ENCODE data around the gene PRPF38A. TPM values are rescaled to one million over a fixed set of nuclear protein-coding genes. Genes with fewer than 3 reads are reported as not detected.
A peak's percentile ranks its signal among the peaks of the same experiment; 100 is the strongest.
"Not testable (repeated sequence)": the region's sequence is repeated elsewhere in the genome, so short reads cannot be mapped to it uniquely, and the experiment has no call there.

The PRPF38A gene
- total RNA-seq, 1 donor from 2014 or later, result 38.2 TPM

- no peaks in the 10 kb centered on the region for H3K27me3 ChIP-seq
- peak within 1 kb of the TSS; percentile 92 for H3K4me3 ChIP-seq
- DNase-seq (peak; percentile 100), ATAC-seq (peak; percentile 96)
- H3K36me3 ChIP-seq, result peaks cover 28% of the 10 kb centered on the region
- no peaks in the 10 kb centered on the region for H3K9me3 ChIP-seq
- intact Hi-C loops (cut with DNase I), result no loop called here
- TF ChIP-seq, protein P1, sequence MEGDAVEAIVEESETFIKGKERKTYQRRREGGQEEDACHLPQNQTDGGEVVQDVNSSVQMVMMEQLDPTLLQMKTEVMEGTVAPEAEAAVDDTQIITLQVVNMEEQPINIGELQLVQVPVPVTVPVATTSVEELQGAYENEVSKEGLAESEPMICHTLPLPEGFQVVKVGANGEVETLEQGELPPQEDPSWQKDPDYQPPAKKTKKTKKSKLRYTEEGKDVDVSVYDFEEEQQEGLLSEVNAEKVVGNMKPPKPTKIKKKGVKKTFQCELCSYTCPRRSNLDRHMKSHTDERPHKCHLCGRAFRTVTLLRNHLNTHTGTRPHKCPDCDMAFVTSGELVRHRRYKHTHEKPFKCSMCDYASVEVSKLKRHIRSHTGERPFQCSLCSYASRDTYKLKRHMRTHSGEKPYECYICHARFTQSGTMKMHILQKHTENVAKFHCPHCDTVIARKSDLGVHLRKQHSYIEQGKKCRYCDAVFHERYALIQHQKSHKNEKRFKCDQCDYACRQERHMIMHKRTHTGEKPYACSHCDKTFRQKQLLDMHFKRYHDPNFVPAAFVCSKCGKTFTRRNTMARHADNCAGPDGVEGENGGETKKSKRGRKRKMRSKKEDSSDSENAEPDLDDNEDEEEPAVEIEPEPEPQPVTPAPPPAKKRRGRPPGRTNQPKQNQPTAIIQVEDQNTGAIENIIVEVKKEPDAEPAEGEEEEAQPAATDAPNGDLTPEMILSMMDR (IDR thresholded peaks at IDR 0.05), result peak; percentile 13
- H3K4me1 ChIP-seq, result peaks cover 18% of the 10 kb centered on the region
- H3K27ac ChIP-seq, result peak within 1 kb of the TSS; percentile 97
Measured at GRCh38 chr1:52365746-52366516, 38.5 kb upstream of the PRPF38A start, which contains the start of gene CC2D1B. Gene CC2D1B, minus strand, starts transcription at chr1:52366205. Its CDS starts 1,585 bp downstream, at chr1:52364620.

GRCh38 chr1:52366517-52366827 is 37.9 kb upstream of the PRPF38A start:
- no peak overlapping the region for H3K27ac ChIP-seq
- ATAC-seq (no peak), DNase-seq (no peak)
- H3K4me1 ChIP-seq, result peaks cover 18% of the 10 kb centered on the region
- no peaks in the 10 kb centered on the region for H3K27me3 ChIP-seq
- H3K4me3 ChIP-seq, result peak overlapping the region; percentile 92
- TF ChIP-seq, protein P1 (IDR thresholded peaks at IDR 0.05), result no peak
- peaks cover 23% of the 10 kb centered on the region for H3K36me3 ChIP-seq
- no peaks in the 10 kb centered on the region for H3K9me3 ChIP-seq
- intact Hi-C loops (cut with DNase I), result no loop called here

DNA sequence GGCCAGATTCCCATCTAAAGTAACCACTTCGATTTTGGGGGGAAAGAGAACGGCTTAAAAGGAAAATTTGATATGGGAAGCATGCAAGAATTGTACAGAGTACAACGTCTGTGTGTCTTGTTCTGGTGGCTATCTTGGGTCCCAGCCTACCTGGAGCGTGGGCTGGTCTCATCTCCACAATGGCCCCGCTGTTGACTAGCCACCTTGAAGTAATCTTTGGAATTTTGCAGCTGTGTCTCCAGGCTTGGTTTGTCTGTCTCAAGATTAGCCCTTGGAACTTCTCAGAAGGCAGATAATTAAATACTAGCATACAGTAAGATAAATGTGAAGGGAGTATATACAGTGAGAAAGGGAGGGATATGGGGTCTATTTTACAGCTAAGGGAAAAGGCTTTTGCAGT is 37.1 kb upstream of the PRPF38A start:
- DNase-seq (no peak), ATAC-seq (no peak)
- Histone ChIP-seq H3K27me3 (no peaks in the 10 kb centered on the region), H3K4me3 (no peak overlapping the region), H3K27ac (no peak overlapping the region), H3K9me3 (no peaks in the 10 kb centered on the region), H3K4me1 (peaks cover 18% of the 10 kb centered on the region), H3K36me3 (peaks cover 15% of the 10 kb centered on the region)
- intact Hi-C loops (cut with DNase I), result no loop called here
- TF ChIP-seq, protein P1 (IDR thresholded peaks at IDR 0.05), result no peak

GRCh38 chr1:52368383-52369172 is 35.8 kb upstream of the PRPF38A start:
- peaks cover 18% of the 10 kb centered on the region for H3K4me1 ChIP-seq
- peak; percentile 85 for DNase-seq
- intact Hi-C loops (cut with DNase I), result no loop called here
- no peak overlapping the region for H3K27ac ChIP-seq
- TF ChIP-seq, protein P1 (IDR thresholded peaks at IDR 0.05), result no peak
- H3K27me3 ChIP-seq, result no peaks in the 10 kb centered on the region
- no peaks in the 10 kb centered on the region for H3K9me3 ChIP-seq
- peak overlapping the region; percentile 42 for H3K4me3 ChIP-seq
- peak; percentile 23 for ATAC-seq
- peaks cover 7% of the 10 kb centered on the region for H3K36me3 ChIP-seq

DNA sequence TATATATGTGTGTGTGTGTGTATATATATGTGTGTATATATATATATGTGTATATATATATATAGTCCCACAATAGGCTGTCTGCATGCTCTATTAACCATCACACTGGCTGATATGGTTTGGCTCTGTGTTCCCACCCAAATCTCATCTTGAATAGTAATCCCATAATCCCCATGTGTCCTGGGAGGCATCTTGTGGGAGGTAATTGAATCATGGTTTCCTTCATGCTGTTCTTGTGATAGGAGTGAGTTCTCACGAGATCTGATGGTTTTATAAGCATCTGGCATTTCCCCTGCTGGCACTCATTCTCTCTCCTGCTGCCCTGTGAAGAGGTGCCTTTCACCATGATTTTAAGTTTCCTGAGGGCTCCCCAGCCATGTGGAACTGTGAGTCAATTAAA is 34.6 kb upstream of the PRPF38A start:
- H3K9me3 ChIP-seq; H3K27me3 ChIP-seq; H3K27ac ChIP-seq; DNase-seq; H3K36me3 ChIP-seq; ATAC-seq; H3K4me3 ChIP-seq; intact Hi-C loops (cut with DNase I); H3K4me1 ChIP-seq: not testable (repeated sequence)

DNA sequence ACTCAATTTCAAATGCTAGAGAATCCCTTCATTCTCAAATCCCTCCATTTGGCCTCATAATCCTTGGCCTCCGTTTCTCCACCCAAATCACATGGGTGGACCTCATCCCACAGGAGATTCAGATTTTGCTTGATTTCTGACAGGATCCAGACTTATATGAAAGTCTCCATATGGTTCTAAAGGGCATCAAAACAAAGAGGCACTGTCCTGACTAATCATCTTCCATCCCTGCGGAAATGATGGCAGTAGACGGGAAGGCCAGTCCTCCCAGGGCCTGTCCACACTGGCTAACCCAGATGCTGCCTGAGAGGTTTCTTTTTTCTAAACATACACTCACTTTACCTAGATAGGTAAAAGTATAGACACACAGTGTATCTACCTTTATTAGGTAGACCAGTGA is 19.0 kb upstream of the PRPF38A start:
- Histone ChIP-seq H3K4me1 (no peaks in the 10 kb centered on the region), H3K27me3 (no peaks in the 10 kb centered on the region), H3K9me3 (no peaks in the 10 kb centered on the region), H3K27ac (no peak overlapping the region), H3K4me3 (no peak overlapping the region), H3K36me3 (no peaks in the 10 kb centered on the region)
- DNase-seq (no peak), ATAC-seq (no peak)
- intact Hi-C loops (cut with DNase I), result no loop called here
- TF ChIP-seq, protein P1 (IDR thresholded peaks at IDR 0.05), result no peak

All from upper lobe of right lung (tissue), 1 donor.